Smooth muscle cell (in vitro differentiated cells): Measurements from ENCODE around the gene CHST3. TPM values are rescaled to one million over a fixed set of nuclear protein-coding genes. Genes with fewer than 3 reads are reported as not detected.

Experiments used
- DNase-seq: peaks from one replicate; lab custom pipeline; 2025; ENCODE audit not compliant: unreplicated experiment; lab: John Stamatoyannopoulos, UW
- H2AFZ ChIP-seq: fragments of 200-600 bp; sonication (generic); 2 replicates; pipeline ENCODE4 v1.6.0; 2016; ENCODE audit warnings: antibody characterized with exemption, low read depth, mild to moderate bottlenecking
- H3F3A ChIP-seq: fragments of 200-600 bp; sonication (generic); 2 replicates; pipeline ENCODE4 v1.6.0; 2017; ENCODE audit warnings: antibody characterized with exemption, low read depth
- H3K27ac ChIP-seq: fragments of 200-600 bp; sonication (generic); 2 replicates; pipeline ENCODE4 v1.5.1; 2016; ENCODE audit warnings: low read depth, mild to moderate bottlenecking
- H3K27me3 ChIP-seq: fragments of 200-600 bp; sonication (generic); 2 replicates; pipeline ENCODE4 v1.6.1; 2016; ENCODE audit warnings: low read depth, mild to moderate bottlenecking
- H3K36me3 ChIP-seq: fragments of 200-600 bp; sonication (generic); 2 replicates; pipeline ENCODE4 v1.5.1; 2016; ENCODE audit warnings: low read depth
- H3K4me1 ChIP-seq: fragments of 200-600 bp; sonication (generic); 2 replicates; pipeline ENCODE4 v1.5.1; 2016; ENCODE audit warnings: low read depth
- H3K4me2 ChIP-seq: fragments of 200-600 bp; sonication (generic); 2 replicates; pipeline ENCODE4 v1.6.0; 2016; ENCODE audit warnings: mild to moderate bottlenecking
- H3K4me3 ChIP-seq: fragments of 200-600 bp; sonication (generic); 2 replicates; pipeline ENCODE4 v1.5.1; 2016; ENCODE audit warnings: mild to moderate bottlenecking
- H3K79me2 ChIP-seq: fragments of 200-600 bp; sonication (generic); 2 replicates; pipeline ENCODE4 v1.6.0; 2016; ENCODE audit warnings: low read depth, mild to moderate bottlenecking
- H3K9ac ChIP-seq: fragments of 200-600 bp; sonication (generic); 2 replicates; pipeline ENCODE4 v1.6.0; 2016; ENCODE audit warnings: low read depth
- H3K9me3 ChIP-seq: fragments of 200-600 bp; sonication (generic); replicated peaks from 2 replicates; pipeline ENCODE4 v1.5.1; 2016; ENCODE audit warnings: low read depth
- H4K20me1 ChIP-seq: fragments of 200-600 bp; sonication (generic); 2 replicates; pipeline ENCODE4 v1.6.0; 2016; ENCODE audit warnings: low read depth
- WGBS: methylation state at CpG from one replicate; pipeline ENCODE4 v1.1.7; 2016; ENCODE audit warnings: low lambda C conversion rate; 5-methylcytosine and 5-hydroxymethylcytosine counted together
- polyA plus RNA-seq: library from polyadenylated mRNA; unstranded; fragments of >200 nt; fragmentation: Nextera tagmentation; extraction: Ambion mirVana; gene quantifications from 2 replicates; pipeline ENCODE4 v1.2.1, GENCODE V29; 2016
- total RNA-seq: library from RNA; depleted of rRNA; stranded (reverse); fragments of >200 nt; gene quantifications from 2 replicates; pipeline ENCODE4 v1.2.3, GENCODE V29; 2014
- TF ChIP-seq, protein P1 (sequence below): fragments of 200-600 bp; sonication (generic); IDR thresholded peaks from 2 replicates; pipeline ENCODE4 v1.5.1; 2017; ENCODE audit warnings: borderline replicate concordance, mild to moderate bottlenecking, antibody characterized with exemption; ENCODE audit not compliant: insufficient read depth, poor library complexity, severe bottlenecking

CHST3 gene
- total and polyA plus RNA-seq, 2 experiments from 2014 or later, result 7.0 to 10.6 TPM

GRCh38 chr10:72022228-72022627 lies 58.0 kb downstream of the CHST3 start:
- H4K20me1 ChIP-seq, result no peaks in the 10 kb centered on the region
- WGBS, result 95% methylated on average over 6 of the region's 6 CpGs

GRCh38 chr10:72024596-72024995 lies 60.4 kb downstream of the CHST3 start:
- Histone ChIP-seq H3K4me3 (no peak overlapping the region), H4K20me1 (no peaks in the 10 kb centered on the region), H3K27me3 (no peaks in the 10 kb centered on the region), H3K4me1 (peaks cover 5% of the 10 kb centered on the region), H3K9ac (no peak overlapping the region), H3K36me3 (no peaks in the 10 kb centered on the region), H2AFZ (no peak overlapping the region), H3K9me3 (no peaks in the 10 kb centered on the region), H3F3A (no peaks in the 10 kb centered on the region), H3K4me2 (no peak overlapping the region), H3K79me2 (no peaks in the 10 kb centered on the region), H3K27ac (no peak overlapping the region)
- TF ChIP-seq, protein P1, sequence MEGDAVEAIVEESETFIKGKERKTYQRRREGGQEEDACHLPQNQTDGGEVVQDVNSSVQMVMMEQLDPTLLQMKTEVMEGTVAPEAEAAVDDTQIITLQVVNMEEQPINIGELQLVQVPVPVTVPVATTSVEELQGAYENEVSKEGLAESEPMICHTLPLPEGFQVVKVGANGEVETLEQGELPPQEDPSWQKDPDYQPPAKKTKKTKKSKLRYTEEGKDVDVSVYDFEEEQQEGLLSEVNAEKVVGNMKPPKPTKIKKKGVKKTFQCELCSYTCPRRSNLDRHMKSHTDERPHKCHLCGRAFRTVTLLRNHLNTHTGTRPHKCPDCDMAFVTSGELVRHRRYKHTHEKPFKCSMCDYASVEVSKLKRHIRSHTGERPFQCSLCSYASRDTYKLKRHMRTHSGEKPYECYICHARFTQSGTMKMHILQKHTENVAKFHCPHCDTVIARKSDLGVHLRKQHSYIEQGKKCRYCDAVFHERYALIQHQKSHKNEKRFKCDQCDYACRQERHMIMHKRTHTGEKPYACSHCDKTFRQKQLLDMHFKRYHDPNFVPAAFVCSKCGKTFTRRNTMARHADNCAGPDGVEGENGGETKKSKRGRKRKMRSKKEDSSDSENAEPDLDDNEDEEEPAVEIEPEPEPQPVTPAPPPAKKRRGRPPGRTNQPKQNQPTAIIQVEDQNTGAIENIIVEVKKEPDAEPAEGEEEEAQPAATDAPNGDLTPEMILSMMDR, result no peak
- WGBS, result 98% methylated on average over 4 of the region's 4 CpGs
- no peak for DNase-seq

More at GRCh38 chr10:72022228-72022627, 58.0 kb downstream of the CHST3 start:
- DNase-seq, result no peak
- Histone ChIP-seq H3K36me3 (no peaks in the 10 kb centered on the region), H3K4me2 (no peak overlapping the region), H3K27ac (no peak overlapping the region), H3K4me3 (no peak overlapping the region), H2AFZ (no peak overlapping the region), H3K4me1 (peaks cover 6% of the 10 kb centered on the region), H3K9ac (no peak overlapping the region), H3K9me3 (no peaks in the 10 kb centered on the region), H3K79me2 (no peaks in the 10 kb centered on the region), H3F3A (no peaks in the 10 kb centered on the region), H3K27me3 (no peaks in the 10 kb centered on the region)
- TF ChIP-seq, protein P1, result no peak

GRCh38 chr10:72025400-72025799 lies 61.2 kb downstream of the CHST3 start:
- no peak overlapping the region for H2AFZ ChIP-seq
- no peak overlapping the region for H3K4me2 ChIP-seq
- H3K36me3 ChIP-seq, result no peaks in the 10 kb centered on the region
- no peaks in the 10 kb centered on the region for H3K27me3 ChIP-seq
- TF ChIP-seq, protein P1, result no peak
- no peak for DNase-seq
- 96% methylated on average over 8 of the region's 8 CpGs for WGBS
- H3K4me1 ChIP-seq, result peaks cover 5% of the 10 kb centered on the region
- H3F3A ChIP-seq, result no peaks in the 10 kb centered on the region
- no peak overlapping the region for H3K27ac ChIP-seq
- no peak overlapping the region for H3K9ac ChIP-seq
- H4K20me1 ChIP-seq, result no peaks in the 10 kb centered on the region
- no peaks in the 10 kb centered on the region for H3K79me2 ChIP-seq
- H3K4me3 ChIP-seq, result no peak overlapping the region
- H3K9me3 ChIP-seq, result no peaks in the 10 kb centered on the region

DNA sequence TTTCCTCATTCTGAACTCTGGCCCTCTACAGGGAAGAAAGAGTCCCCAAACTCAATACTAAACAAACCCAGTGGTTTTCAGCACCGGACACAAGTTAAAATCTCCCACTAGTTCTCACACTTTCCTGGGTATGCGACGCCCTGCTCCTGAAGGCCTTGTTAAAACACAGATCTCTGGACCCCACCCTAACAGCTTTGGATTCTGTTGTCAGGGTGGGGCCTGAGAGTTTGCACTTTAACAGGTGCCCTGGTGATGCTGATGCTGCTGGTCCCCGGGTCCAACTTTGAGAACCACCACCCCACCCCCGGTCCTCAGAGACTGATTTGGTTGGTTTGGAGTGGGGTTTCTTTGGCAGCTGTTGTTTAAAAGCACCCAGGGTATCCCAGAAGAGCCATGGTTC lies 61.6 kb downstream of the CHST3 start:
- Histone ChIP-seq H2AFZ (no peak overlapping the region), H3K27me3 (no peaks in the 10 kb centered on the region), H3K79me2 (no peaks in the 10 kb centered on the region), H3K4me2 (no peak overlapping the region), H3K27ac (no peak overlapping the region), H3F3A (no peaks in the 10 kb centered on the region), H3K36me3 (no peaks in the 10 kb centered on the region), H3K4me1 (peaks cover 5% of the 10 kb centered on the region), H3K9me3 (no peaks in the 10 kb centered on the region), H3K9ac (no peak overlapping the region), H3K4me3 (no peak overlapping the region), H4K20me1 (no peaks in the 10 kb centered on the region)
- 75% methylated on average over 5 of the region's 5 CpGs for WGBS
- DNase-seq, result no peak
- TF ChIP-seq, protein P1, result no peak
